ENCODE data around the gene HNRNPLL. TPM values are rescaled to one million over a fixed set of nuclear protein-coding genes. Genes with fewer than 3 reads are reported as not detected.

Gene HNRNPLL
- total RNA-seq, 1 experiment from 2014 or later = 43.2 TPM

- H3K9me2 ChIP-seq (ENCODE audit: insufficient read depth) = no peaks in the 10 kb centered on the region
- no peak overlapping the region for H3K4me2 ChIP-seq (ENCODE audit: low read length)
- CTCF ChIA-PET = no interaction called here
- DNase-seq (ENCODE audit: low read depth, low spot score) (no peak), ATAC-seq (no peak)
- no peak overlapping the region for H3K4me3 ChIP-seq (replicated peaks in 1 of 2; ENCODE audit: low read depth in 1 of 2, low read length in 2 of 2)
- no peaks in the 10 kb centered on the region for H3K79me2 ChIP-seq (ENCODE audit: insufficient read depth, low read length)
- H2AFZ ChIP-seq (ENCODE audit: low read depth, low read length, poor library complexity, severe bottlenecking) = no peak overlapping the region
- H3K4me1 ChIP-seq (ENCODE audit: control insufficient read depth in 1 of 2, insufficient read depth in 2 of 2, low read length in 2 of 2) = no peaks in the 10 kb centered on the region
- POLR2A ChIA-PET = no interaction called here
- intact Hi-C loops (cut with micrococcal nuclease) = no loop called here
- no TSS peak for BruUV-seq (replicated peaks)
- TF ChIP-seq, protein P1, sequence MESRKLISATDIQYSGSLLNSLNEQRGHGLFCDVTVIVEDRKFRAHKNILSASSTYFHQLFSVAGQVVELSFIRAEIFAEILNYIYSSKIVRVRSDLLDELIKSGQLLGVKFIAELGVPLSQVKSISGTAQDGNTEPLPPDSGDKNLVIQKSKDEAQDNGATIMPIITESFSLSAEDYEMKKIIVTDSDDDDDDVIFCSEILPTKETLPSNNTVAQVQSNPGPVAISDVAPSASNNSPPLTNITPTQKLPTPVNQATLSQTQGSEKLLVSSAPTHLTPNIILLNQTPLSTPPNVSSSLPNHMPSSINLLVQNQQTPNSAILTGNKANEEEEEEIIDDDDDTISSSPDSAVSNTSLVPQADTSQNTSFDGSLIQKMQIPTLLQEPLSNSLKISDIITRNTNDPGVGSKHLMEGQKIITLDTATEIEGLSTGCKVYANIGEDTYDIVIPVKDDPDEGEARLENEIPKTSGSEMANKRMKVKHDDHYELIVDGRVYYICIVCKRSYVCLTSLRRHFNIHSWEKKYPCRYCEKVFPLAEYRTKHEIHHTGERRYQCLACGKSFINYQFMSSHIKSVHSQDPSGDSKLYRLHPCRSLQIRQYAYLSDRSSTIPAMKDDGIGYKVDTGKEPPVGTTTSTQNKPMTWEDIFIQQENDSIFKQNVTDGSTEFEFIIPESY (IDR thresholded peaks at IDR 0.05; ENCODE audit: extremely low read depth, insufficient replicate concordance, low read length) = no peak
- no peak for TF ChIP-seq EGR1 (IDR thresholded peaks at IDR 0.05; ENCODE audit: low read depth)
- TF ChIP-seq EZH2 (IDR thresholded peaks at IDR 0.05) = no peak
- no peak for TF ChIP-seq CTCF (IDR thresholded peaks at IDR 0.05 in 2 of 3, conservative IDR thresholded peaks at IDR 0.05 in 1 of 3; ENCODE audit: borderline replicate concordance in 1 of 3, insufficient read depth in 1 of 3, low read depth in 2 of 3, low read length in 2 of 3)
- TF ChIP-seq FOSL1 (IDR thresholded peaks at IDR 0.05; ENCODE audit: low read depth) = no peak
- no peak for TF ChIP-seq POLR2AphosphoS5 (IDR thresholded peaks at IDR 0.05; ENCODE audit: low read depth, low read length)
- no peak for TF ChIP-seq YY1 (IDR thresholded peaks at IDR 0.05; ENCODE audit: extremely low read depth, insufficient replicate concordance, low read depth, low read length)
- TF ChIP-seq ZNF274 (IDR thresholded peaks at IDR 0.05; ENCODE audit: low read depth, low read length) = no peak
- no peak for TF ChIP-seq SRF (IDR thresholded peaks at IDR 0.05; ENCODE audit: low read depth)
- no peak for TF ChIP-seq SP1 (IDR thresholded peaks at IDR 0.05; ENCODE audit: low read depth)
- TF ChIP-seq TCF7L2 (IDR thresholded peaks at IDR 0.05; ENCODE audit: borderline replicate concordance, extremely low read depth, insufficient read depth, insufficient read length) = no peak
- no peak for TF ChIP-seq SIN3A (IDR thresholded peaks at IDR 0.05; ENCODE audit: low read depth)
- TF ChIP-seq, protein P2, sequence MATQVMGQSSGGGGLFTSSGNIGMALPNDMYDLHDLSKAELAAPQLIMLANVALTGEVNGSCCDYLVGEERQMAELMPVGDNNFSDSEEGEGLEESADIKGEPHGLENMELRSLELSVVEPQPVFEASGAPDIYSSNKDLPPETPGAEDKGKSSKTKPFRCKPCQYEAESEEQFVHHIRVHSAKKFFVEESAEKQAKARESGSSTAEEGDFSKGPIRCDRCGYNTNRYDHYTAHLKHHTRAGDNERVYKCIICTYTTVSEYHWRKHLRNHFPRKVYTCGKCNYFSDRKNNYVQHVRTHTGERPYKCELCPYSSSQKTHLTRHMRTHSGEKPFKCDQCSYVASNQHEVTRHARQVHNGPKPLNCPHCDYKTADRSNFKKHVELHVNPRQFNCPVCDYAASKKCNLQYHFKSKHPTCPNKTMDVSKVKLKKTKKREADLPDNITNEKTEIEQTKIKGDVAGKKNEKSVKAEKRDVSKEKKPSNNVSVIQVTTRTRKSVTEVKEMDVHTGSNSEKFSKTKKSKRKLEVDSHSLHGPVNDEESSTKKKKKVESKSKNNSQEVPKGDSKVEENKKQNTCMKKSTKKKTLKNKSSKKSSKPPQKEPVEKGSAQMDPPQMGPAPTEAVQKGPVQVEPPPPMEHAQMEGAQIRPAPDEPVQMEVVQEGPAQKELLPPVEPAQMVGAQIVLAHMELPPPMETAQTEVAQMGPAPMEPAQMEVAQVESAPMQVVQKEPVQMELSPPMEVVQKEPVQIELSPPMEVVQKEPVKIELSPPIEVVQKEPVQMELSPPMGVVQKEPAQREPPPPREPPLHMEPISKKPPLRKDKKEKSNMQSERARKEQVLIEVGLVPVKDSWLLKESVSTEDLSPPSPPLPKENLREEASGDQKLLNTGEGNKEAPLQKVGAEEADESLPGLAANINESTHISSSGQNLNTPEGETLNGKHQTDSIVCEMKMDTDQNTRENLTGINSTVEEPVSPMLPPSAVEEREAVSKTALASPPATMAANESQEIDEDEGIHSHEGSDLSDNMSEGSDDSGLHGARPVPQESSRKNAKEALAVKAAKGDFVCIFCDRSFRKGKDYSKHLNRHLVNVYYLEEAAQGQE (IDR thresholded peaks at IDR 0.05; ENCODE audit: low read depth) = no peak
- TF ChIP-seq POLR2A (IDR thresholded peaks at IDR 0.05; ENCODE audit: borderline replicate concordance, extremely low read depth, insufficient read depth, insufficient read length) = no peak
- TF ChIP-seq ELF1 (IDR thresholded peaks at IDR 0.05; ENCODE audit: borderline replicate concordance, low read depth) = no peak
- no peak for TF ChIP-seq EZH2phosphoT487 (IDR thresholded peaks at IDR 0.05; ENCODE audit: borderline replicate concordance)
- no peak for TF ChIP-seq ATF3 (IDR thresholded peaks at IDR 0.05)
- TF ChIP-seq CEBPB (IDR thresholded peaks at IDR 0.05; ENCODE audit: low read depth) = no peak
- TF ChIP-seq JUND (IDR thresholded peaks at IDR 0.05) = no peak
- no peak for TF ChIP-seq MAX (IDR thresholded peaks at IDR 0.05)
- RAD21 ChIA-PET (ENCODE audit: low non-redundant PET in 1 of 2, low total read pairs in 2 of 2, uncharacterized antibody in 2 of 2, unreplicated experiment in 2 of 2) = no interaction called here
- H4K20me1 ChIP-seq (ENCODE audit: insufficient read depth) = no peaks in the 10 kb centered on the region
- no peaks in the 10 kb centered on the region for H3K36me3 ChIP-seq (ENCODE audit: control insufficient read depth in 1 of 2, insufficient read depth in 2 of 2, low read length in 2 of 2)
- no peak overlapping the region for H3K27ac ChIP-seq (ENCODE audit: low read depth, low read length)
- no peaks in the 10 kb centered on the region for H3K27me3 ChIP-seq (ENCODE audit: insufficient read depth, low read length)
- no peak overlapping the region for H3K9ac ChIP-seq (ENCODE audit: low read length)
- no peaks in the 10 kb centered on the region for H3K9me3 ChIP-seq (ENCODE audit: control insufficient read depth in 1 of 2, insufficient read depth in 1 of 2, low read depth in 1 of 2, low read length in 2 of 2)
Measured at GRCh38 chr2:38551171-38551570, 51.6 kb downstream of the HNRNPLL start.
